ENCODE results near the gene GLTP.
"Not testable (repeated sequence)": the region's sequence is repeated elsewhere in the genome, so short reads cannot be mapped to it uniquely, and the experiment has no call there.

GLTP gene

GRCh38 chr12:109876406-109876805 lies 3.9 kb downstream of the GLTP start:
- DNase-seq, result no peak

DNA sequence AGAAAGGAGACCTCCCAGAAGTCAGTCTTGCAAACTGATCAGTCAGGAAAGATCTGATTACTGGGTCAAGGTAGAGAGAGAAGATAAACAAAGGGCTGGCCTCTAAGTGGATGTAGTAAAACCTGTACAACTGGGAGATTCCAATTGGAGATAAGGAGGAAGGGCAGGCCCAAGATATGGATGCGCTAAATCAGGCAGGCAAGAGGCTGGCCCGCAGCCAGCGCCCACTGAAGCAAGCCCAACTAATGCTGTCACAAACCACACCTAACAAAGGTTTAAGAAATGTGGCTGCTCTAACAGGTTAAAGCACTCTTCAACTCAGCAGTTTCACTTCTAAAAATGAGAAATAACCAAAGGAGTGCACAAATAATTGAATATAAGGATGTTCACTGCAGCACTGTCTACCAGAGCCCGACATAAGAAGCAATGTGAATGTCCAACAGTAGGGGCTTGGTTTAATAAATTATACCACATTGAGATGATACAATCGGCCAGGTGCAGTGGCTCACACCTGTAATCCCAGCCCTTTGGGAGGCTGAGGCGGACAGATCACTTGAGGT lies 4.7 kb downstream of the GLTP start:
- peak; percentile 28 for DNase-seq

DNA sequence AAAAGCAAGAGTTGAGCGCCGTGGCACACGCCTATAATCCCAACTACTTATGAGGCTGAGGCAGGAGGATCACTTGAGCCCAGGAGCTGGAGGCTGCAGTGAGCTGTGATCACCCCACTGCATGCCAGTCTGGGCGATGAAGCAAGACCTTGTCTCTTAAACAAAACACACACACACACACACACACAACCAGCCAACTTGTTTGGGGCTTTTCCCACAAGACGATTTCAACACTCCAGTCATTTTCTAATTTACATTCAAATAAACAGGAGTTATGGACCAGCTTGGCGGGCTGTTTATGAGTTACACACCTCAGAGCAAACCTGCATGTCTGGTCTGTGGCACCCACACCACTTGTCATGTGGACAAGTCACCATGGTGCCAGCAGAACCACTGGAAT lies 6.7 kb downstream of the GLTP start:
- DNase-seq, result peak; percentile 13

DNA sequence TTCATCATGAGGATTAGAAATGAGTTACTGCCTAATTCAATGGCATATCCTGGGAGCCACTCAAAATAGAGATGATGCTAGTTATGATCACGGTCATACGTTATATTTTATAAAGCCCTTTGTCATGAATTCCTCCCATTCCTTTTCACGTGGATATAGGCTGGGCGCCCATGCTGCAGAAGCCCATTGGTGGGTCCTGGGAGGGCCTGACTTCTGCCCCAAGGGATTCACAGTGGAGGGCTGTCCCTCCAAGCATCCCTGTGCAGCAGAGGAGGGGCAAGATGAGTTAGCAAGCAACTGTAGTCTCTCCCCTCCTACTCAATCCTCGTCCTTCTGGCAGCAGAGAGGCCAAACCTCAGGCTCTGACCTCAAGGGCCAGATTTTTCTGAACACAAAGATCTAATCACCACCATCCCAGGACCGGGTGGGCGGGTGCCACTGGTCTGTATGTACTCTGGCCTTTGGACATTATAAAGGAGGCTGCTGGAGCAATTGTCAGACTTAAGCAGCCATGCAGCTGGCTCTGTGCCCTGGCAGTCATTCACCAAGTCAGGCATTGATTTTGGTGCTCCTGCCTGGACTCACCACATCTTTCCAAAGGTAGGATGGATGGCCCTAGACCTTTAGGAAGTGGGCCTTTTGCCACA lies 8.6 kb downstream of the GLTP start:
- no peak for DNase-seq

- DNase-seq, result no peak
Measured at GRCh38 chr12:109870648-109871047, 9.7 kb downstream of the GLTP start.

- no peak for DNase-seq
Measured at GRCh38 chr12:109868182-109869051, 11.9 kb downstream of the GLTP start.

GRCh38 chr12:109864916-109865315 lies 15.4 kb downstream of the GLTP start:
- DNase-seq, result no peak

DNA sequence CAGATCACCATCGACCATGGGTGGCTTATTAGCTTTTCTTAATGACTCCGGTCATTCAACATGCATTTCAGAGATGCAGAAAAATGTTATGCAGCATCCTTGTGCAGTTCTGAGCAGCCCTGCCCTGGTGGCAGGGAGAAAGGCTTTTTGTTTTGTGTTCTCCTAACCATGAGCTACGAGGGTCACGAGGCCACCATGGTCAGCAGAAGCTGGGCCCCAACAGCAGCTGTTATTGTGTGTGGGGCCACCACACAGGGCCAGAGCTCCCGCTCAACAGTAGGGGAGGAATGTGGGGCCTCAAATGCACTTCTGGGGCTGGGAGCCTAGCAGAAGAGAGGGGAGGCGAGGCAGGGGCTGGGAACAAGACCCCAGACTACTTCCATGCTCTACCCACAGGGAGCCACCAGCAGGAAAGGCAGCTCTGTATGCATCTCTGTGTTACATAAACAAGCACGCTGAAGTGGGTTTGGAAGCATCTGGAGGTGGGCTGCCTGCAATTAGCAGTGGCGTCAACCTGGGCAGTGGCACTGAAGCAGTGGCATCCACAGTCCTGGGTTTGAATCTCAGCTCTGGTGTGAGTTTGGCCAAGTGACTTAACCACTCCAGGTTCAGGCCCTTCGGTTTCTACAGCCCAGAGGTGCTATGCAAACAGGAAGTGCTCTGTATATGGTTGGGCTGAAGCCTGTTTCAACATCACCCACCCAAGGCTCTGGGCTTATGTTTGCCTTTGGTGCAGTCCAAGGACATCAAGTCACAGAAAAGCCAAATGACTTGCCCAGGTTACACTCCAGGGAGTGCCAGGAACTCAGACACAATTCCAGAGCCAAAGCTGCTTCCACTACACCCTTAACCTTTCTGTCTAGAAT lies 16.3 kb downstream of the GLTP start:
- DNase-seq, result peak; percentile 55

- DNase-seq, result not testable (repeated sequence)
Measured at GRCh38 chr12:109862491-109862890, 17.9 kb downstream of the GLTP start.

GRCh38 chr12:109861689-109862314 lies 18.5 kb downstream of the GLTP start:
- DNase-seq, result no peak

DNA sequence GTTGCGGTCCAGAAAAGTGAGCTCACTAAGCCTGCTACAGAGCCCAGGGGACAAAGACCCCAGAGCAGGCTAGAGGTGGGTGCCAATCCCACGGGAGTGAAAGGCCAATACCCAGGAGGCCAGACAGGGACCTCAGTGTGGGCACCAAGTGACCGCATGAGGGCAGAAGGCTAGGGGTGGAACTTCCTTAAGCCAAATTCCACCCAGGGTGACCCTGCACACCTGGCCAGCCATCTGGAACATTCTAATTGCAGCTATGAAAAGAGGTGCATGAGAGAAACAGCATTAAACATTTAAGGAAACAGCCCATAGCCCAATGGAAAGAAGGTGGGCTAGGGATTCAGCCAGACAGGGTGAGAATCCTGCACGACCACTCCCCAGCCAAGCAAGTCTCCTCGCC lies 19.4 kb downstream of the GLTP start:
- no peak for DNase-seq

- DNase-seq, result no peak
Measured at GRCh38 chr12:109858764-109859163, 21.6 kb downstream of the GLTP start.

DNA sequence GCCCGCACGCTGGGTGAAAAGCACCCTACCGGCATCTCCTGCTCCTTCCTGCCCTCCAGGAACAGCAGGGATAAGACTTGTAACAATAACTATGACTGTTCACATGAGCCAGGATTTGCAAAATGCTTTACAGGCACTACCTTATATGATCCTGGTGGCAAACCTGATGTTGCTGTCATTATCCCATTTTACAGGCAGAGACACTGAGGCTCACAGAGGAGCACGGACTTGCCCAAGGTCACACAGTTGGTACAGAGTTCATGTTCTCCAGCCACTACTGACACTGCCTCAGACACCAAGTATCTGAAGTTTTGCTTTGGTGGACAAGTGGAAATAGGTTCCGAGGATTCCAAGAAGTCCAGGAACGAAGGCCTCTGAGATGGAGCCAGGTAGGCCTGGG lies 22.6 kb downstream of the GLTP start:
- DNase-seq, result no peak

DNA sequence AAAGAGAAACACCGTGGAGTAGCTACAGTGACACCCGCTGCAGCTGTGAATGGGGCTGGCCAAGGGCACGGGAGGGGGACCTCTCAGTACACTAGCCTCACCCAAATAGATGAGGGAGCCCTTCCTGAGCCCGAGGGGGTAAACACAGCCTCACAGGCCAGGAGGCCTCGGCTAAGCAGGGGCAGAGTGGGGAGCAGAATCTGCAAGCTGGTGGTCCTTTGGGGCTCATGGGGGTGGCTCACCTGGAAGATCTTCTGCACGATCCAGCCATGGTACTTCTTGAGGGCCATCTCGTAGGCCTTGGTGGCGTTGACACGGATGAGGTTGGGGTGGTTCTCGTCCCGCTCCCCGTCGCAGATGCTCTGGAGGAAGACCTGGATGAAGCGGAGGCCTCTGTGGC lies 25.0 kb downstream of the GLTP start:
- DNase-seq, result no peak

DNA sequence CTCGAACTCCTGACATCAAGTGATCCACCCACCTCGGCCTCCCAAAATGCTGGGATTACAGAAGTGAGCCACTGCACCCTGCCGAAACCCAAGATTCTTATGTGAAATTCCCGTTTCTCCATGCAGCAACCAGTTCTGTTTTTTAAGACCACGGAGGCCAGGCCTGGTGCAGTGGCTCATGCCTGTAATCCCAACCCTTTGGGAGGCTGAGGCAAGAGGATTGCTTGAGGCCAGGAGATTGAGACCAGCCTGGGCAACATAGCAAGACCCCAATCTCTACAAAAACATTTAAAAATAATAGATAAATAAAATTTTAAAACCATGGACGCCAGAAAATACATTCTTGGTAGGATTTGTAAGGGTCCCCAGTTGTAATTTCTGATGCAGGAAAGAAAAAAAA lies 29.8 kb downstream of the GLTP start:
- DNase-seq, result not testable (repeated sequence)

DNA sequence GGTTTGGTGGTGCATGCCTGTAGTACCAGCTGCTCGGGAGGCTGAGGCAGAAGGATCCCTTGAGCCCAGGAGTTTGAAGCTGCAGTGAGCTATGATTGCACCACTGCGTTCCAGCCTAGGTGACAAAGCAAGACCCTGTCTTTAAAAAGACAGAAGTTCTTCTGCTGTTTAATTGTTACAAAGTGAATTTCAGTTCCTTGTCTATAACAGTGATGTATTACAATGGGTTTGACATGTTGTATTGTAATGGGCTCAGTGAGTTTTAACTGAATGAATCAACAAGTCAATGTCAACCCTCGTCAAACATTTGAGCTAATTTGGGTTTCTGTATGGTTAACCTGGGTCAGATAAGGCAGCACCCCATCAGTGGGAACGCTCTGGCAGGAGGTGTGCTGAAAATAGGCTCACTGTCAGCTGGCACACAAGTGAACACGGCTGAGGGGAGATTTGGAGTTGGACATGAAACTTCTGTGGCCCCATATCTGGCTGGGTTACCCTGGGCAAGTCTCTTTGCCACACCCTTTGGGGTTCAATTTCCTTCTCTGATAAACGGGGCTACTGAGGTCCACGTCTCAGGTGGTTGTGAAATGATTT lies 33.1 kb downstream of the GLTP start:
- peak; percentile 39 for DNase-seq

DNA sequence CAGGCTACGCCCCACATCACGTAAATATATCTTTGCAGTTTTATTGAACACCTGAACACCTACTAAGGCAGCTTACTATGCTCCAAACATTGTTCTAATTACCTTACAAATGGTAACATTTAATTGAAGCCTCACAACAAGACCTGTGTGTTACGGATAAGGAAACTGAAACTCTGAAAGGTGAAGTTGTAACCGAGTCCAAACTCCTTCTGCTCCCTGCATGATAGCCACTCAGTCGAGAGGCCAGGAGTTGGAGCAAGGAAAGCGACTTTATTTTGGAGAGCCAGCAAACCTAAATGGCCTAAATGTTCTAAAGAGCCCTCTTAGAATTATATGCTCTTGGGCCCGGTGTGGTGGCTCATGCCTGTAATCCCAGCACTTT lies 34.5 kb downstream of the GLTP start:
- DNase-seq, result no peak

GRCh38 chr12:109844983-109845823 lies 35.1 kb downstream of the GLTP start:
- DNase-seq, result peak; percentile 93

GRCh38 chr12:109844091-109844490 lies 36.2 kb downstream of the GLTP start:
- no peak for DNase-seq

- no peak for DNase-seq
Measured at GRCh38 chr12:109842021-109842420, 38.3 kb downstream of the GLTP start.

DNA sequence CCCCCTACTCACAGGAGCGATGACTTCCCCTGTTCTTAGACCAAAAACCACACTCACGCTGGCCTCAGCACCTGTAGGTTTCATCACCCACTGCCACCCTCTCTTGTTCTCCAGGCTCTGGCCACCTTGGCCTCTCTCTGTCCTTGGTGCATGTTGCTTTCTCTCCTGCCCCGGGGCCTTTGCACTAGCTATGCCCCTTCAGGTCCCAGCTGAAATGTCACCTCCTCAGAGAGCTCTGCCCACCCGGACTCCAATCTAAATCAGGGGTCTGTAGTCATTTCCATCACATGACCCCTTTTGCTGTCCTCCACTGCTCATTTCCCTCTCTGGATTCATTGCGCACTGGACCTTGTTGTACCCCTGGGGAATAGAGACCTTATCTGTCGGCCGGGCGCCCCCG lies 39.0 kb downstream of the GLTP start:
- DNase-seq, result no peak

Data from hematopoietic multipotent progenitor cell treated with erythropoietin and hydrocortisone succinate and interleukin-3 and kit ligand, for 4 days (in vitro differentiated cells).